HG03066 (cell line): Measurements from ENCODE around the gene PDE7B.
"Not testable (repeated sequence)": the region's sequence is repeated elsewhere in the genome, so short reads cannot be mapped to it uniquely, and the experiment has no call there.

Experiments
- ATAC-seq: cut with Tn5 transposase; IDR thresholded peaks from one replicate; pipeline ENCODE4 v1.9.1; 2021; ENCODE audit warnings: low read depth; ENCODE audit not compliant: unreplicated experiment

PDE7B gene

DNA sequence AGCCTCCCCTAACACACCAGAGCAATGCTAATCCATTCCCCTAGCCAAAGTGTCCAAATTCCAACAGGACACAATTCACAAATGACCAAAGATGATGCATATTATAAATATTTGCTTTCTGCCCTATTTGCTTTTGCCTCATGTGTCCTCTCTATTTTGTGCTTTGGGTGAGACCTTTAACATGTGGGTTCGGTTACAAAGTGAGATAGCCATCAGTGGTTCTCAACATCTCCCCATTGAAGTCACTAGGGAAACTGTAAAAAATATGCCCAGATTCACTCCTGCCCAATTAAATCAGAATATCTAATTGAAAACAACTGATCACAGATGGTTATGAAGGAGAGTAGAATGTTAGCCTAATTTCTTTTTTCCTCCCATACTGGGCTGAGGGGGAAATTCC is 239.4 kb downstream of the PDE7B start:
- no peak for ATAC-seq

DNA sequence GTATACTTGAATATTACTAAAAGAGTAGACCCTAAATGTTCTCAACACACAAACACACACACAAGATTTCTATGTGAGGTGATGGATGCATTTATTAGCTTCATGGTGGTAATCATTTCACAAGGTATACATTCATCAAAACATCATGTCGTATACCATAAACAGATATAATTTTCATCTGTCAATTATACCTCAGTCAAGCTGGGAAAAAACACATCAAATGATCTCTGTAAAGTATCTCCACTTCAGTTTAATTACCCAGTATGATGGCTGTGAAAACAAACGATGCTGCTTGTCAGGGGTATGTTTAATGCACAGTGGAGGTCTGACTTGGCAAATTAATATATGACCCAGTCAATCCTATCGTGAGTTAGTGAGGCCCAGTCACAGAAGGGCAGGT is 241.4 kb downstream of the PDE7B start:
- ATAC-seq, result no peak

DNA sequence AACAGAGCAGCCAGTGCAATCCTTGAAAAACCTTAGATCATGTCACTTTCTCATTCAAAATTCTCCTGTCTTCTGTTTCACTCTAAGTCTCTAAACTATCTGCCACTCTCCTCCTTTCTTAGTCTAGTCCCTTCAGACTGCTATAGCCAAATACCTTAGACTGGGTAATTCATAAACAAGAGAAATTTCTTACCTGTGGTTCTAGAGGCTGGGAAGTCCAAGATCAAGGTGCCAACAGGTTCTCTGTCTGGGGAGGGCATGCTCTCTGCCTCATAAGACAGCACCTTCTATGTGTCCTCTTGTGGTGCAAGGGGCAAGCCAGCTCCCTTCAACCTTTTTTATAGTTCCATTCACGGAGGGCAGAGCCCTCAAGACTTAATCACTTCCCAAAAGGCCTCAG is 242.3 kb downstream of the PDE7B start:
- ATAC-seq, result no peak

DNA sequence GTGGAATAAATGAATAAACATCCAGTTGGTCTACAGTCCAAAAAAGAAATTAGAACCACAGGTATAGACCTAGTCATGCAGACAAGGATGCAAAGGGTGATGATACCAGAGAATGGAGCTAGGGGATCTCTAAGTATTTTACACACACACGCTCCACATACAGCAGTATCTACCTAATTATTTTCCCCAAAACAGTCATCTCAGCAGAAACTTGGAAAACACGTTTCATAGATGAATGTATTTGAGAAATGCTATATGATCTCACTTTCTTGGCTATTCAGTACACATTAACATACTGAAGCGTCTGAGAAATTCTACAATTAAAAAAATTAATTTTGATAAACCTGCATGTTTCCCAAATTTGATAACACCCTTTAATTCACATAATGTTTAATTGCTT is 243.3 kb downstream of the PDE7B start:
- no peak for ATAC-seq

DNA sequence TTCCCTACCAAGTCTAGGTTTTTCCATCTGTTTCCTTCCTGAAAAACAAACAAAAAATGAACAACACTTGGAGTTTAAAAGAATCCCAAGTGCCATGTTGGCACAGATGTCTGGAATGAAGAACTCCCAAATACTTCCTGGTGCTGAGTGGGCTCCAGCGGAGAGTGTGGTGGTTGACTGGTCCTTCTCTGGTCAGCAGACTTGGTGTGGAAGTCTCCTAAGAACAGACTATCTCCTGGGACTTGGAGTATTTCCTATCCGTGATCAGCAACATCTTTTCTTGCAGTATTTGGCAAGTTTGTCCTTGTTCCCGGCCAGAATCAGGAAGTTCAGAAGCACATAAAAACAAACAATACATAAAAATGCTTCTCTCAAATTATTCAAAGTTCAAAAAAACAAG is 244.5 kb downstream of the PDE7B start:
- no peak for ATAC-seq

DNA sequence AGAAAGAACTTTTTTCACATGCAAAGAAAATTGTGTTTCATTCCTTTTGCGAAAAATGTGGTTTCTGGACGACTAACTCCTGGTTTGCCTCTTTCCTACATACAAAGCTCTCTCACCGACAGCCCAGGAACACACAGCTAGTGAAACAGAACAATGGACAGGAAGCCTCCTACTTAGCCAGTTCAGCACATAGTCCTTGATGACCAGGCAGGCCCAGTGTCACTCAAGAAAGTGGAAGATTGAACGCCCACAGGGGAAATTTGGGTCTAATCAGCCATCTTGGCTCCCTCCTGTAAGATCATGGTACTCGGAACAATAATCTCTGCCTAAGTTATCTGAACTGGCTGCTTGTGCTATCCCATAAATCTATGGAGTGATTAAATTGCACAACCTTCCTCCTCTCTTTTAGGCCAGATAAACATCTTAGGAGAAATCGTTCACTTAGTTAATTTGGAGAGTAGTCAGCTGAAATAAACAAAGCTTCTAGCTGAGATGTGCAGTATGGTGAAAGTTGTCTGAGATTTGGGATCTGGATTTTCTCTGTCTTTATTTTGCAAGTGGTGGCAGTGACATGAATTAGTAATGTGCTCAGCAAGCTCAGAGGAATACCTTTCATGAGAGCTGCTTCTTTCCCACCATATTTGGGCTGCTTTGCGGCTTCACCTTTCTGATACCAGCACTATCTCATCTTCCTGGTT is 251.6 kb downstream of the PDE7B start:
- no peak for ATAC-seq

DNA sequence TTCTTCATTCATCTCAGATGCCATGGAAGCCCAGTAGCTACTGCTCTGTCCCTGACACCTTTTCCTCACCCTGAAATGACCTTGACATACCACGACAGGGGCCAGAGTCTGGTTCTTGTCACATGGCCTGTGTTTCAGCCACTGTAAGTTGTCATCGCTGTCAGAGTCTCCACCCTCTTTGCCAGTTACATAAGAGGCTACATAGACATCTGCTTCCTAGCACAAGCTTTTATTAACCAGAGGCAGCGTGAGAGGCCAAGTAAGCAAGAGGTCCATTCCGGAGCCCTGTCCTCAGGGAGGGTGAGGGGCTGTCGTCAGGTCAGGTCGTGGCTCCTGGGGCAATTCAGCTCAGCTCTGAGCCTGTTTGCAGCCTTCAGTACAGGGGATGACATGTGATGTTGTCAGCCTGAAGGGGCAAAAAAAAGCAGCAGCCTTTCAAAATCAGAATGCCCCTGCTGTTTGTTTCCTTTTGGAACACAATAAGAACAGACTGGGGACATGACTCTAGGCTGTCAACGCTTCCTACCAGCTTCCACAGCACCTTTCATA is 252.3 kb downstream of the PDE7B start:
- no peak for ATAC-seq

DNA sequence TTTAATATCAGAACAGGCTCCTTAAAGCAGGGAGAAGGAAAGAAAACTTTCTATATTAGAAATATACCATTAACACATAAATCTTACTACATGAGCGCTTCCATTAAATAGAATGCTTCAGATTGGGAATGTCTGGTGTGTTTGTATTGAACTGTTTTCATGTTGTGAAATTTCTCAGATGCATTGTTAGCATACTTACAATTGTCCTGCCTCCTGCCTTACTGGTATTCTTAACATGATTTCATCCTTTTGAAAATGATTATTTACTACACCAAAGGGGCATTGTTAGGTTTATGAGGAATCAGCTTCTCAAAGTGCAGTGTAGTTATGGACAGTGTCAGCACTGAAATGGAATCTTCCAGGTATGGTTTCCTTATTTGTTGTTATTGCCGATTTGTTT is 253.1 kb downstream of the PDE7B start:
- no peak for ATAC-seq

DNA sequence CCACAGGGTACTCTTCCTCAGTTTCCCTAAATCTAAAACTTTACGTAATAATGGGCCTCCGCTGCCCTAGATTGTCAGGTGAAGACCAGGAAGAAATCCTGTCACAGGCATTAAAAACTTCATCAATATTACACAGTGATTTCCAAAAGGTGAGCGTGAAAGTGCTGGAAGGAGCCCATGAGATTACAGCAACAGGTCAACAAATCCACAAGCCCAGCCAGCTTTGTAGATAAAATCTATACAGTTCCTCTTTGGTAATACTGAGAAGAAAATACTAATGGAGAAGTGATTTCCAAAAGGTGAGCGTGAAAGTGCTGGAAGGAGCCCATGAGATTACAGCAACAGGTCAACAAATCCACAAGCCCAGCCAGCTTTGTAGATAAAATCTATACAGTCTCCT is 254.3 kb downstream of the PDE7B start:
- ATAC-seq, result not testable (repeated sequence)

DNA sequence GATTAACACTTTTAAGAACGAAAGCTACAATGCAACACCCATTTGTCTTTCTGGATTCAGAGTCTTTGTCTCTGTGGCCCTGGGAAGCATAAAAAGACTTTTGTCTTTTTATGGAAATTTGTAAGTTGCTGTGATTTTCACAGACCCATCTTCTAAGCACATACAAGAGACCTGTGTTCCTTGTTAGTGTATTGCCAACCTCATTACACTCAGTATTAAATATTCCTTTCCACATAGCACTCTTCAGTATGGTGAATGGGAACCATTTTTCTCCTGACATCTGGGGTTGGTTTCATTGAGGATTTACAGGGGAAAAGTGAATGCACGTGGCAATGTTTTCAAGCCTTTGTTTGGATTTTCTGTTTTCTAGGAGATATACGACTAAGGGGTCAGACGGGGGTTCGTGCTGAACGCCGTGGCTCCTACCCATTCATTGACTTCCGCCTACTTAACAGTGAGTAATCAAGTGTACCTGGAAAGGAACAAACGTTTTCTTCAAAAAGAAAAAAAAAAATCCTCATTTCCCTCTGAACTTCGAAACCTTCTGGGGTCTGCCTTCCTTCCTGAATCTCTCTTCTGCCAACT is 257.0 kb downstream of the PDE7B start:
- no peak for ATAC-seq

DNA sequence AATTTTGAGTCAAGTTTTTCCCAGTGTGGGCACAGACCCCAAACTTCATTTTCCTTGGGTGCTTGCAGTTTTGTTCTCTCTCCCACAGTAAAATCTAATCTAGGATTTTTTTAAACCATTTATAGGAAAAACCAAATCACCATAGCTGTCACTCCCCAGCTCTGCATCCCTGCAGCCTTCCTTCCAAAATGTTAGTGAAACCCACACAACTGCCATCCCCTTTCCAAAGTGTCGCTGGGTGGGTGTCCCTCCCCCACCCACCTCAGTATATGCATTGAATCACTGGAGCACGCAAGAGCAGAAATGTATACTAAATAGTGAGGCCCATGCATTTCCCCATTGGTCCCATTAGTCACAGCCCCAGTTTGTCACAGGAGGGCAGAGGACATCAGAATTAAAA is 260.3 kb downstream of the PDE7B start:
- no peak for ATAC-seq

DNA sequence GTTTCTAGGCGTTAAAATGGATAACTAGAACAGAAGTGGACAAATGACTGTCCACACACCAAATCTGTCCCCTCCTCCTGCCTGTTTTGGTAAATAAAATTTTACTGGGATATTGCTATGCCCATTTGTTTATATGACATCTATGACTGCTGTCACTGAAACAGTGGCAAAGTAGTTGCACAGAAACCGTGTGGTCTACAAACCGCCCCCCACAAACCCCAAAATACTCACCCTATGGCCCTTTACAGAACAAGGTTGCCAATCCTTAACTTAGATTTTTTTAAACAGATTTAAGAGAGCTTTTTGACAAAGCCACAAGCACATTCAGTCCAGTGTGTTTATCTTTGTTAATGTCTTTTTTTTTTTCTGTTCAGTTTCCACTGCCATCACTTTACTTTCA is 260.8 kb downstream of the PDE7B start:
- ATAC-seq, result no peak

DNA sequence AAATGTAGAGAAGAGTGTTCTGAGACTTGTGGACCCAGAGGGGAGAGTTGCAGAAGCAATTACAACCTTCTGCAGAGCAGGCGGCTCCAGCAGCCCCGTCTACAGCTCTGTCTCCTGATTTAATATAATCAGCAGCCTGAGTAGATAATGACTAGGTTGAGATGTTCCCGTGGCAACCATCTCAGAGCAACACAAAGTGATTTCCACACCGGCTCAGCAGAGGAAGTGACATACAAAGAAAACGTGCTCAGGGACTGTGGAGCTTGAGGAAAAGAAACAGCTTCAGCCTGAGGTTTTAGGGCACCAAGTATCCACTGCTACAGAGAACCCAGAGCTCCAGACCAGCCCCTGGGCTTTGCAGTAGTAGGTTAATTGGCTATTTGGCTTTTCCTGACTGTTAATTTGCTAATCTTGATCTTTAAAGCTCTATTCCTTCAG is 262.3 kb downstream of the PDE7B start:
- ATAC-seq, result no peak

DNA sequence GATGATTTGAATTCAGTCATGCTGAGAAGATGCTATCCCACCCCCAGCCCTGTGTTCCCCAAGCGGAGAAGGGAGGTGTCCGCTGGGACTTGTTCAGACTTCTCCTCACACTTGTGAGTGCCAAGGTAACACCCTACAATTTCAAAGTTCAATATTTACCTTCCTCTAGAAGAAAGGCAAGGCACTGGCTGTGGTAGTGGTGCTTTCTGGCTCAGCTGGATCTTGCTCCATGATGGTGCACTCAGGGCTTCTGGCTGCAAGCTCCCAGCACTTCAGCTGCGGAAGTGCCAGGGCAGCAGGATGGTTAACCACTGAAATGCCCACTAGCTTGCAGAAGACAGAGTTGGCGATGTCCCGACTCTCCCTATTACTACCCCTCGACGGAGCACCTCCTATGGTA is 263.2 kb downstream of the PDE7B start:
- no peak for ATAC-seq

DNA sequence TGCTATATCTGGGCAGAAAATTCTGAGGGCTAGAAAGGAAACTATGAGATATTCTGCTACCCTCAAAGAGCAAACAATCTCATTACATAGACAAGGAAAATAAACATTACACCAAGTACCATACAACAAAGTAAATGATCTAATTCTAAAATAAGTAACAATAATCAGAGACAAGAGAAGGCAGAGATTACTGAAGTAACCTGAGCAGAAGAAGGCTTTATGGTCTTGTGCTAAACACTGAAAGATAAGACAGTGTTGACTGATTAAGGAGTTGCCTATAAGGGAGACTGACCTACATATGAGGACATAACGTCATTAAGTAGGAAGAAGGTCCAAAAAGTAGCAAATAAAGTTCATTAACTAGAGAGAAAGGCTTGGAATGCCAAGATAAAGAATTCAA is 264.4 kb downstream of the PDE7B start:
- ATAC-seq, result no peak

DNA sequence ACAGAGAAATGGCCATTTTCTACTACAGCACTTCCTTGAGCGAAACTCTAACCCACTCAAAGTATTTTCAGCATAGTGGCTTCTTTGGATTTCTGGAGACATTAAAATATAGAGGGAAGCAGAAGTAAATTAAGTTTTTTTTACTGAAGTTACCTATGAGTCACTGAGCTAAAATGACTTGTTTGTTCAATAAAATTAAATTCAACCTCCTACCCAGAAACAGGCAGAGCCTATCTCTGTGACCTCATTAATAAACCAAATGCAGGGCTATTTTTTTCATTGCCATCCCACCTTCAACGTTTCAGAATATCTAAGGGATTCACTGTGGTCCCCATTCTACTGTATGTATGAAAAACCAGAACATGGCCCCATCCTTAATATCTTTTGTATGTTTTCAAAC is 265.6 kb downstream of the PDE7B start:
- ATAC-seq, result no peak

DNA sequence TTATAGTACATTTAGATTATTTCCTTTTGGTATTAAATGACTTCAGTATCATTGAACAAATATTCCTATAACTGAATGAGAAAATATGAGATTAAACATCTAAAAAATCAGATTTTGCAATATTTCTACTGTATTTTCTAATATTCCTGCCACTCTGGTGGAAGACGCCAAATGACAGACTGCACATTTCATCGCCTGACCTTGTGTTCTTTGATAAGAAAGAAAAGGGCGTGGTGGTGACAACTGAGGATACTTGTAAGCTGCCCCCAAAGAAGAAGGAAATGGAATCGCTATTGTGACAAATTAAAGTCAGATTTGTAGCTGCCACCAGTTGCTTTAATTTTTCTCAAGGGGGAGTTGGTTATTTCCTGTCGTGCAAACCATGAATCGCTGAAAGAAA is 267.3 kb downstream of the PDE7B start:
- ATAC-seq, result no peak

DNA sequence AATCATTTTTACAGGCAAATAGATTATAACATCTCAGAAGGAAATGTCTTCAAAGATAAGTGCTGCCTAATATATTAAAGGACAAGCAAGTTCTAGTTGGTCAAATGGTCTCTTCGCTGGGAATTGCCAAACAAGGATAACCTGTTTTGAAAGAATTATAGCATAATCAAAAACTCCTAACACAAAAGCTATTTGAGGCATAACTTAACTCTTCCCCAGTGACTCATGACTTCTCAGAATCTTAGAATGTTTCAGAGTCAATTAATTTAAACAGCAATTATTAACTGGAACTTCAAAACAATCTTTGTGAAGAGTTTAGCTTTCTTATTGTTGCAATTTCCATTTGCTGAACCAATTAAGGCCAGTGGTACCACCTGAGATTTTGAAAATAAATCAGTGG is 272.0 kb downstream of the PDE7B start:
- ATAC-seq, result no peak

DNA sequence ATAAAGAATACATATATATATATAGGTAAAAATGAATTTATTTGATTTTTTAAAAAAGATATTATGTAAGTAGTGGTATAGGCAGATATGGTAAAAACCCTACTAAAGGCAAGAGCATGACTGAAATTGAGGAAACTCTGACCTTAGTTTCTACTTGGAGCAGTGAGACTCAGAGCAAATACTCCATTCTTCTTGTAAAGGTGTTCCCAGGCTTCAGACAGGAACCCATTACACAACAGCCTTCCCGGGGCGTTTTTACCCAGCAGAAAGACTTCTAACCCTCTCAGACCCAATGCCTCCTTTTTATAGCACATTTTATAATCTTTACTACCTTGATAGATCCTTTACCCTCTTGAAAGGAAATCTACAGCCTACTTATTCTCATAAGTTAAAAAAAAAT is 274.1 kb downstream of the PDE7B start:
- ATAC-seq, result no peak

DNA sequence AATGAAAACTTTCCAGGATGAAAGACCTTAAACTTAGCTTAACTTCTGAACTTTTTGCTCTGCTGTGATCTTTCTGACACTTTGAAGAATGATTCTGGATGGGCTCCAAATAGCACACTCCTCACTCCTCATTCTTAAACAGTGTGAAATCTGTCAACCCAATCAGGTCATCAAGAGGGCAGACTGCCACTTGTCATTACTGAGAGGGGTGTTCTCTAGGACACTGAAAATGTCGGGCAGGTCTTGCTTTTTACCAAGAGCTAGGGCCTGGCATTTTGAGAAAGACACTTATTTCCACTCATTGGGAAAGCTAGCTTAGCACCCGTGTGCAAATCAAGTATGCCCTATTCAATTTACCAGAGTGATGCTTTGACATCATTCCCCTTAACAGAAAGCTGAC is 276.4 kb downstream of the PDE7B start:
- ATAC-seq, result no peak

DNA sequence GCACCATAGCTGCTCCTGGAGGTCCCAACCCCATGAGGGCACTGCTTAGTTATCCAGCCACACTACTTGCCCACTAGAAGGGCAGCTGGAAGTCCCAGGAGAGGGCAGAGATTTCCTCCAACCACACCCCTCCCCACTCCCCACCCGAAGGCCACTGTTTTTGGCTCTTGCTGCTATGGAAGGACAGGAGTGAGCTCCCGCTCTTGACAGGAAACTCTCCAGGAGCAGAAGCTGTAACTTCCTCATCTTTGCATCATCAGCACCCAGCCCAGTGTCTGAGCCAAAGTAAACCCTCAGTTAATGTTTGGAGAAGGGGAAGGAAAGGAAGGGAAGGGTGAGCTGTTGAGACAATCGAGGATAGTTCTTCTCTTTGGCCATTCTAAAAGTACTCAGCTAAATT is 277.9 kb downstream of the PDE7B start:
- ATAC-seq, result no peak

DNA sequence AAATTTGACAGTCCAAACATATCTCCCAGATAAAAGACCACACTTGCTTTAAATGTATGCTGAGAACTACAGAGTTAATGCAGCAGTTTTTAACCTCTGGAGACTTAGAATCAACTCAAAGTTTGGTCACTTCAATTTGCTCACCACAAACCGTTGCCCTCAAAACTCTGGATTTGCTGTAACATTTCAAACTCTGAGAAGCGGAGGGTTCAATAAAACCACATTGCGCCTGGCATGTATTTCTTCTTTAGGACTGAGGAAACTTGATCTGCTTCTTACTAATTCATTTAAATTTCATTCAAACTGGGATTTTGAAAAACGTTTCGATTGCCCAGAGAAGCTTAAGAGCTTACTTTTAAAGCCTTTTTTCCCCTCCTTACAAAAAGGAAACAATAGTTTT is 282.8 kb downstream of the PDE7B start:
- no peak for ATAC-seq
